HFFc6 (cell line): ENCODE measurements around the gene FXN. TPM values are rescaled to one million over a fixed set of nuclear protein-coding genes. Genes with fewer than 3 reads are reported as not detected.
A peak's percentile ranks its signal among the peaks of the same experiment; 100 is the strongest.

ENCODE experiments used
- DNase-seq: peaks from one replicate; pipeline ENCODE4 v3.0.0-alpha.2; 2018
- H3K27ac Mint-ChIP-seq: 2 replicates; pipeline ENCODE4 v1.8.0; 2020; ENCODE audit warnings: mild to moderate bottlenecking, mixed read lengths
- H3K27me3 Mint-ChIP-seq: 2 replicates; pipeline ENCODE4 v1.8.0; 2021; ENCODE audit warnings: mild to moderate bottlenecking, moderate library complexity, mixed read lengths; ENCODE audit not compliant: insufficient read depth
- H3K36me3 Mint-ChIP-seq: 2 replicates; pipeline ENCODE4 v1.8.0; 2021; ENCODE audit warnings: low read depth, mixed read lengths
- H3K4me1 Mint-ChIP-seq: 2 replicates; pipeline ENCODE4 v1.8.0; 2020; ENCODE audit warnings: low read depth, mixed read lengths
- H3K4me3 Mint-ChIP-seq: 2 replicates; pipeline ENCODE4 v1.8.0; 2020; ENCODE audit warnings: mild to moderate bottlenecking, moderate library complexity, mixed read lengths
- H3K9me3 Mint-ChIP-seq: 2 replicates; pipeline ENCODE4 v1.8.0; 2020; ENCODE audit warnings: mild to moderate bottlenecking, mixed read lengths
- CTCF ChIP-seq: fragments of 200-600 bp; sonication (generic); IDR thresholded peaks from 2 replicates; pipeline ENCODE4 v1.5.0; 2021; ENCODE audit warnings: antibody characterized with exemption, mild to moderate bottlenecking
- total RNA-seq, 6 experiments: library from RNA; stranded (reverse); fragmentation: NEBNext Ultra II Directional; extraction: Animal tissue kit (Norgen Biotek cat#: 25700); gene quantifications; 2 replicates in 1 of 6; 3 replicates in 5 of 6; pipeline ENCODE4 v1.2.3, GENCODE V29; 2021

FXN gene
- total RNA-seq, 6 experiments from 2014 or later, result 17.3 to 22.3 (median 18.5) TPM

GRCh38 chr9:69023650-69024049 is 11.9 kb upstream of the FXN start:
- Mint-ChIP-seq H3K4me3 (no peak overlapping the region), H3K27me3 (peaks cover 23% of the 10 kb centered on the region), H3K36me3 (no peaks in the 10 kb centered on the region), H3K9me3 (no peaks in the 10 kb centered on the region), H3K4me1 (no peaks in the 10 kb centered on the region; the same call in 1 of the 2 replicates), H3K27ac (no peak overlapping the region)
- no peak for TF ChIP-seq CTCF
- DNase-seq, result no peak

- DNase-seq, result peak; percentile 36
- peak; percentile 87 for TF ChIP-seq CTCF
Observed at GRCh38 chr9:69027355-69028097, 8.0 kb upstream of the FXN start.

GRCh38 chr9:69028754-69029153 is 6.8 kb upstream of the FXN start:
- peaks cover 10% of the 10 kb centered on the region for H3K4me1 Mint-ChIP-seq
- H3K36me3 Mint-ChIP-seq, result 0 out of 2 replicates have a peak, but pooled peaks cover 6% of the 10 kb centered on the region
- H3K4me3 Mint-ChIP-seq, result no peak overlapping the region
- peaks cover 9% of the 10 kb centered on the region for H3K27me3 Mint-ChIP-seq
- no peak overlapping the region for H3K27ac Mint-ChIP-seq
- peaks cover 8% of the 10 kb centered on the region for H3K9me3 Mint-ChIP-seq
- no peak for TF ChIP-seq CTCF
- DNase-seq, result no peak

More at GRCh38 chr9:69027355-69028097, 8.0 kb upstream of the FXN start:
- Mint-ChIP-seq H3K36me3 (0 out of 2 replicates have a peak, but pooled peaks cover 6% of the 10 kb centered on the region), H3K4me3 (no peak overlapping the region), H3K4me1 (peaks cover 10% of the 10 kb centered on the region), H3K27ac (no peak overlapping the region), H3K9me3 (peaks cover 8% of the 10 kb centered on the region), H3K27me3 (peaks cover 19% of the 10 kb centered on the region)

- Mint-ChIP-seq H3K36me3 (0 out of 2 replicates have a peak, but pooled peaks cover 6% of the 10 kb centered on the region), H3K27ac (no peak overlapping the region), H3K27me3 (peaks cover 9% of the 10 kb centered on the region), H3K4me1 (peaks cover 10% of the 10 kb centered on the region), H3K4me3 (no peak overlapping the region), H3K9me3 (peaks cover 8% of the 10 kb centered on the region)
- DNase-seq, result no peak
- TF ChIP-seq CTCF, result no peak
Observed at GRCh38 chr9:69029535-69029934, 6.0 kb upstream of the FXN start.

- Mint-ChIP-seq H3K9me3 (peaks cover 8% of the 10 kb centered on the region), H3K27ac (no peak overlapping the region; the same call in 1 of the 2 replicates), H3K4me1 (peaks cover 10% of the 10 kb centered on the region), H3K4me3 (no peak overlapping the region), H3K27me3 (peaks cover 4% of the 10 kb centered on the region), H3K36me3 (0 out of 2 replicates have a peak, but pooled peaks cover 6% of the 10 kb centered on the region)
- DNase-seq, result peak; percentile 20
- TF ChIP-seq CTCF, result no peak
Observed at GRCh38 chr9:69030851-69031645, 4.5 kb upstream of the FXN start.
